Keratinocyte (primary cell): ENCODE measurements around the gene TPBGL. TPM values are rescaled to one million over a fixed set of nuclear protein-coding genes. Genes with fewer than 3 reads are reported as not detected.

Source experiments
- DNase-seq: peaks from one replicate; pipeline ENCODE4 v3.0.0-alpha.2; 2011; ENCODE audit warnings: low read depth, missing footprints, low spot score
- FAIRE-seq: peaks from 2 replicates; lab custom pipeline; 2011; peaks lifted over from hg19 to GRCh38; lab: Jason Lieb, UNC
- H2AFZ ChIP-seq: 2 replicates; pipeline ENCODE4 v1.6.0; 2012; ENCODE audit warnings: low read length, control low read depth, inconsistent platforms; ENCODE audit not compliant: control insufficient read depth
- H3K27ac ChIP-seq: 2 replicates; pipeline ENCODE4 v1.5.1; 2011; ENCODE audit warnings: low read length; ENCODE audit not compliant: control insufficient read depth, insufficient read depth
- H3K27me3 ChIP-seq: 3 replicates; pipeline ENCODE4 v1.6.0; 2011; ENCODE audit warnings: low read length; ENCODE audit not compliant: control insufficient read depth, insufficient read depth; ENCODE audit errors: extremely low read depth
- H3K36me3 ChIP-seq, 2 experiments: 2 replicates in 1 of 2; 3 replicates in 1 of 2; pipeline ENCODE4 v1.5.1; 2011; ENCODE audit warnings: low read length in 2 of 2, mild to moderate bottlenecking in 1 of 2; ENCODE audit not compliant: control insufficient read depth in 2 of 2, insufficient read depth in 2 of 2; ENCODE audit errors: extremely low read depth in 1 of 2
- H3K4me1 ChIP-seq: 3 replicates; pipeline ENCODE4 v1.5.1; 2011; ENCODE audit warnings: low read length; ENCODE audit not compliant: control insufficient read depth, insufficient read depth; ENCODE audit errors: extremely low read depth
- H3K4me2 ChIP-seq: 3 replicates; pipeline ENCODE4 v1.6.0; 2011; ENCODE audit warnings: low read depth, low read length; ENCODE audit not compliant: control insufficient read depth, insufficient read depth; ENCODE audit errors: extremely low read depth
- H3K4me3 ChIP-seq, 3 experiments: fragments of 200-600 bp in 1 of 3; sonication (generic) in 1 of 3; 2 replicates in 2 of 3; 3 replicates in 1 of 3; pipeline ENCODE4 v1.5.1; 2011 to 2016; ENCODE audit warnings: low read length in 3 of 3, mild to moderate bottlenecking in 3 of 3, control low read depth in 2 of 3, inconsistent platforms in 1 of 3, low read depth in 1 of 3, mixed read lengths in 1 of 3, mixed run types in 1 of 3, moderate library complexity in 1 of 3; ENCODE audit not compliant: control insufficient read depth in 2 of 3, insufficient read depth in 2 of 3; ENCODE audit errors: extremely low read depth in 1 of 3
- H3K79me2 ChIP-seq: 2 replicates; pipeline ENCODE4 v1.6.0; 2012; ENCODE audit warnings: low read length; ENCODE audit not compliant: control insufficient read depth, insufficient read depth
- H3K9ac ChIP-seq: 3 replicates; pipeline ENCODE4 v1.6.0; 2011; ENCODE audit warnings: low read length; ENCODE audit not compliant: control insufficient read depth, insufficient read depth; ENCODE audit errors: extremely low read depth
- H3K9me1 ChIP-seq: 3 replicates; pipeline ENCODE4 v1.6.0; 2011; ENCODE audit warnings: low read length; ENCODE audit not compliant: control insufficient read depth, insufficient read depth; ENCODE audit errors: extremely low read depth
- H3K9me3 ChIP-seq: 2 replicates; pipeline ENCODE4 v1.5.1; 2012; ENCODE audit warnings: low read depth, low read length; ENCODE audit not compliant: control insufficient read depth
- H4K20me1 ChIP-seq: 3 replicates; pipeline ENCODE4 v1.6.0; 2011; ENCODE audit warnings: low read length; ENCODE audit not compliant: control insufficient read depth, insufficient read depth; ENCODE audit errors: extremely low read depth
- CTCF ChIP-seq, 3 experiments: IDR thresholded peaks in 1 of 3; conservative IDR thresholded peaks in 1 of 3; optimal IDR thresholded peaks in 1 of 3; 2 replicates in 2 of 3; 3 replicates in 1 of 3; pipeline versions ENCODE3 to v1.5.1; 2011; ENCODE audit warnings: low read length in 3 of 3, mild to moderate bottlenecking in 3 of 3, moderate library complexity in 2 of 3, control low read depth in 1 of 3, inconsistent platforms in 1 of 3; ENCODE audit not compliant: insufficient read depth in 2 of 3; ENCODE audit errors: extremely low read depth in 1 of 3
- EZH2 ChIP-seq: IDR thresholded peaks from one replicate; pipeline ENCODE4 v1.6.1; 2012; ENCODE audit warnings: inconsistent platforms, mild to moderate bottlenecking, low read length, moderate library complexity
- dilution Hi-C: fragments of 300-500 bp; cut with MboI; formaldehyde crosslinking; loops from one replicate; pipeline ENCODE4 v1.7.0; 2020; ENCODE audit warnings: low sequenced_read_pairs; ENCODE audit not compliant: extremely low pct_ligation_motif_present
- polyA plus RNA-seq, 5 experiments: library from polyadenylated mRNA; depleted of rRNA in 3 of 5; stranded (reverse) in 3 of 5; stranded (forward) in 1 of 5; unstranded in 1 of 5; fragments of >200 nt; gene quantifications; 1 replicate in 1 of 5; 2 replicates in 3 of 5; 3 replicates in 1 of 5; pipeline versions ENCODE4 v1.2.1 to v1.2.3, GENCODE V29; 2011 to 2012; ENCODE audit warnings: missing spikeins in 2 of 5, low read depth in 1 of 5, low replicate concordance in 1 of 5

Gene TPBGL
- polyA plus RNA-seq, 1 donor (not counting 4 experiments of a cell fraction or from before 2014, with no cell fraction given), result not detected

- peaks cover 3% of the 10 kb centered on the region for H3K27me3 ChIP-seq
- H3K27ac ChIP-seq, result no peak overlapping the region
- H4K20me1 ChIP-seq, result no peaks in the 10 kb centered on the region
- no peak overlapping the region for H2AFZ ChIP-seq
- H3K79me2 ChIP-seq, result no peaks in the 10 kb centered on the region
- no peaks in the 10 kb centered on the region for H3K36me3 ChIP-seq
- H3K4me1 ChIP-seq, result no peaks in the 10 kb centered on the region
- FAIRE-seq (no peak), DNase-seq (no peak)
- dilution Hi-C loops, result no loop called here
- H3K9me1 ChIP-seq, result no peaks in the 10 kb centered on the region
- H3K9ac ChIP-seq, result no peak overlapping the region
- H3K4me3 ChIP-seq, result no peak overlapping the region
- H3K9me3 ChIP-seq, result no peaks in the 10 kb centered on the region
- TF ChIP-seq EZH2, result no peak
- no peak for TF ChIP-seq CTCF (optimal IDR thresholded peaks at IDR 0.05 in 1 of 3, IDR thresholded peaks at IDR 0.05 in 1 of 3, conservative IDR thresholded peaks at IDR 0.05 in 1 of 3; ENCODE audit: extremely low read depth in 1 of 3, insufficient read depth in 2 of 3, low read length in 3 of 3)
- no peak overlapping the region for H3K4me2 ChIP-seq
Measured at GRCh38 chr11:75249704-75250103, 9.1 kb downstream of the TPBGL start.

DNA sequence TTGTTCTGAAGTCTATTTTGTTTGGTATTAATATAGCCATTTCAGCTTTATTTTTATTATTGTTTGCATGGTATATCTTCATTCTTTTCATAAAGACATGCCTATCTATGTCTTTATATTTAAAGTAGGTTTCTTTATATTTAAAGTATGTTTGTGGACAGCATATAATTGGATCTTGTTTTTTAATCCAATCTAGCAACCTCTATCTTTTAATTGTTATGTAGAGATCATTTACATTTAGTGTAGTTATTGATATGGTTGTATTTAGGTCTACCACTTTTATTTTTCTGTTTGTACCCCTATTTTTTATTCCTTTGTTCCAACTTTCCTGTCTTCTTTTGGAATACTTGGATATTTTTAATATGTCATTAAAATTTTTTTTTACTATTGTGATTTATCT, 13.8 kb downstream of the TPBGL start:
- H3K9me3 ChIP-seq, result no peaks in the 10 kb centered on the region
- no peak overlapping the region for H3K9ac ChIP-seq
- H3K27me3 ChIP-seq, result no peaks in the 10 kb centered on the region
- no peaks in the 10 kb centered on the region for H4K20me1 ChIP-seq
- no peaks in the 10 kb centered on the region for H3K4me1 ChIP-seq
- no peak overlapping the region for H2AFZ ChIP-seq
- no peak for TF ChIP-seq CTCF (optimal IDR thresholded peaks at IDR 0.05 in 1 of 3, IDR thresholded peaks at IDR 0.05 in 1 of 3, conservative IDR thresholded peaks at IDR 0.05 in 1 of 3; ENCODE audit: extremely low read depth in 1 of 3, insufficient read depth in 2 of 3, low read length in 3 of 3)
- FAIRE-seq, result no peak
- no peaks in the 10 kb centered on the region for H3K79me2 ChIP-seq
- H3K36me3 ChIP-seq, result no peaks in the 10 kb centered on the region
- H3K4me3 ChIP-seq, result no peak overlapping the region
- DNase-seq, result no peak
- no peak overlapping the region for H3K4me2 ChIP-seq
- no peak overlapping the region for H3K27ac ChIP-seq
- no peaks in the 10 kb centered on the region for H3K9me1 ChIP-seq
- dilution Hi-C loops, result no loop called here
